NCI-H187 treated with DMSO at 0.1 percent for 48 hours (cell line): ENCODE results near the gene TMEM163.
"Not testable (repeated sequence)": the region's sequence is repeated elsewhere in the genome, so short reads cannot be mapped to it uniquely, and the experiment has no call there.

Experiments used
- DNase-seq: peaks from one replicate; lab custom pipeline; 2025; lab: John Stamatoyannopoulos, UW

TMEM163 gene

GRCh38 chr2:134527381-134527780 lies 191.4 kb downstream of the TMEM163 start:
- DNase-seq = no peak

GRCh38 chr2:134522496-134523455 lies 196.0 kb downstream of the TMEM163 start:
- no peak for DNase-seq

GRCh38 chr2:134518101-134518500 lies 200.7 kb downstream of the TMEM163 start:
- no peak for DNase-seq

- DNase-seq = no peak
Observed at GRCh38 chr2:134515137-134515536, 203.7 kb downstream of the TMEM163 start.

GRCh38 chr2:134513465-134513804 lies 205.4 kb downstream of the TMEM163 start:
- no peak for DNase-seq

- no peak for DNase-seq
Observed at GRCh38 chr2:134512734-134513464, 205.9 kb downstream of the TMEM163 start.

- peak; percentile 4 for DNase-seq
Observed at GRCh38 chr2:134508391-134508790, 210.4 kb downstream of the TMEM163 start.

- DNase-seq = no peak
Observed at GRCh38 chr2:134507697-134508096, 211.1 kb downstream of the TMEM163 start.

GRCh38 chr2:134507159-134507558 lies 211.6 kb downstream of the TMEM163 start:
- DNase-seq = not testable (repeated sequence)

GRCh38 chr2:134505446-134505845 lies 213.4 kb downstream of the TMEM163 start:
- no peak for DNase-seq

GRCh38 chr2:134504586-134505336 lies 214.0 kb downstream of the TMEM163 start:
- DNase-seq = no peak

GRCh38 chr2:134502104-134502503 lies 216.7 kb downstream of the TMEM163 start:
- DNase-seq = no peak

GRCh38 chr2:134501476-134502091 lies 217.2 kb downstream of the TMEM163 start:
- no peak for DNase-seq

- DNase-seq = no peak
Observed at GRCh38 chr2:134500211-134500935, 218.4 kb downstream of the TMEM163 start.

GRCh38 chr2:134499307-134499926 lies 219.4 kb downstream of the TMEM163 start:
- DNase-seq = no peak

GRCh38 chr2:134498654-134499053 lies 220.1 kb downstream of the TMEM163 start:
- no peak for DNase-seq

GRCh38 chr2:134493797-134494196 lies 225.0 kb downstream of the TMEM163 start:
- no peak for DNase-seq

GRCh38 chr2:134491771-134492441 lies 226.9 kb downstream of the TMEM163 start:
- peak; percentile 54 for DNase-seq

GRCh38 chr2:134491022-134491421 lies 227.8 kb downstream of the TMEM163 start:
- no peak for DNase-seq

GRCh38 chr2:134490559-134490958 lies 228.2 kb downstream of the TMEM163 start:
- no peak for DNase-seq
